ENCODE results near the gene SLX4IP.

SLX4IP gene

GRCh38 chr20:10654630-10655029 lies 219.5 kb downstream of the SLX4IP start:
- FAIRE-seq: no peak

- FAIRE-seq: no peak
Measured at GRCh38 chr20:10655720-10656669, 220.9 kb downstream of the SLX4IP start.

- FAIRE-seq: no peak
Measured at GRCh38 chr20:10657453-10657852, 222.3 kb downstream of the SLX4IP start.

GRCh38 chr20:10658051-10658823 lies 223.1 kb downstream of the SLX4IP start:
- no peak for FAIRE-seq

GRCh38 chr20:10658876-10659632 lies 223.9 kb downstream of the SLX4IP start:
- FAIRE-seq: no peak

- no peak for FAIRE-seq
Measured at GRCh38 chr20:10659651-10660601, 224.8 kb downstream of the SLX4IP start.

GRCh38 chr20:10660661-10661060 lies 225.6 kb downstream of the SLX4IP start:
- no peak for FAIRE-seq

- FAIRE-seq: no peak
Measured at GRCh38 chr20:10661261-10661660, 226.2 kb downstream of the SLX4IP start.

GRCh38 chr20:10662151-10662550 lies 227.0 kb downstream of the SLX4IP start:
- no peak for FAIRE-seq

- FAIRE-seq: no peak
Measured at GRCh38 chr20:10662661-10663458, 227.8 kb downstream of the SLX4IP start.

- no peak for FAIRE-seq
Measured at GRCh38 chr20:10663756-10664155, 228.7 kb downstream of the SLX4IP start.

- FAIRE-seq: no peak
Measured at GRCh38 chr20:10665027-10665561, 230.0 kb downstream of the SLX4IP start.

GRCh38 chr20:10665791-10666190 lies 230.7 kb downstream of the SLX4IP start:
- no peak for FAIRE-seq

- no peak for FAIRE-seq
Measured at GRCh38 chr20:10666221-10667076, 231.3 kb downstream of the SLX4IP start.

- FAIRE-seq: no peak
Measured at GRCh38 chr20:10667077-10667401, 231.9 kb downstream of the SLX4IP start.

- no peak for FAIRE-seq
Measured at GRCh38 chr20:10667560-10668167, 232.6 kb downstream of the SLX4IP start.

GRCh38 chr20:10668677-10669368 lies 233.7 kb downstream of the SLX4IP start:
- FAIRE-seq: no peak

GRCh38 chr20:10669843-10670446 lies 234.8 kb downstream of the SLX4IP start:
- no peak for FAIRE-seq

Data from G401.6 (cell line).